HS-27A (cell line): Measurements from ENCODE around the gene CABP4.
"Not testable (repeated sequence)": the region's sequence is repeated elsewhere in the genome, so short reads cannot be mapped to it uniquely, and the experiment has no call there.

Source experiments
- DNase-seq: peaks from one replicate; pipeline ENCODE4 v3.0.0-alpha.2; 2012; ENCODE audit warnings: low read depth, missing footprints

The CABP4 gene

DNA sequence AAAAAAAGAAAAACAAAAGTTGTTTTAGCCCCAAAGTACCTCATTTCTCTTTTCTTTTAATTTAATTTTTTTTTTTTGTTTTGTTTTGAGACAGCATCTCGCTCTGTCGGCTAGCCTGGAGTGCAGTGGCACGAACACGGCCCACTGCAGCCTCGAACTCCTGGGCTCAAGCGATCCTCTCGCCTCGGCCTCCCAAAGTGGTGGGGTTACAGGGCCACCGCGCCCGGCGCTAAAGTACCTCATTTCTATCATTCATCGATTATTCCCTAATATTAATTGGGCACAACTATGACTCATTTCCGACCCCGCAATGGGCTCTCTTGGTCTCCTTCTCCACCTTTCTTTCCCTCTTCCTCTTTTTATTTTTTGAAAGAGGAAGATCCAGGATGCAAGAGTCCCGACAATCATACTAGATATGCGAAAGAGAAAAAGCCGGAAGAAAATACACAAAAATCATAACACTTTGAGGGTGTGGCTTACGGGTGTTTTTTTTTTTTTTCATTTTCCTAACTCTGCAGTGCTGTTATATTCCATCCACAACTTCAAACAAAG lies 27.2 kb downstream of the CABP4 start:
- DNase-seq = no peak

- peak; percentile 98 for DNase-seq
These were observed 28.0 kb downstream of the CABP4 start, which contains the start of gene AIP for GRCh38 chr11:67482827-67483798. AIP (plus strand) TSS chr11:67483026; CDS start chr11:67483159, 133 bp downstream.

DNA sequence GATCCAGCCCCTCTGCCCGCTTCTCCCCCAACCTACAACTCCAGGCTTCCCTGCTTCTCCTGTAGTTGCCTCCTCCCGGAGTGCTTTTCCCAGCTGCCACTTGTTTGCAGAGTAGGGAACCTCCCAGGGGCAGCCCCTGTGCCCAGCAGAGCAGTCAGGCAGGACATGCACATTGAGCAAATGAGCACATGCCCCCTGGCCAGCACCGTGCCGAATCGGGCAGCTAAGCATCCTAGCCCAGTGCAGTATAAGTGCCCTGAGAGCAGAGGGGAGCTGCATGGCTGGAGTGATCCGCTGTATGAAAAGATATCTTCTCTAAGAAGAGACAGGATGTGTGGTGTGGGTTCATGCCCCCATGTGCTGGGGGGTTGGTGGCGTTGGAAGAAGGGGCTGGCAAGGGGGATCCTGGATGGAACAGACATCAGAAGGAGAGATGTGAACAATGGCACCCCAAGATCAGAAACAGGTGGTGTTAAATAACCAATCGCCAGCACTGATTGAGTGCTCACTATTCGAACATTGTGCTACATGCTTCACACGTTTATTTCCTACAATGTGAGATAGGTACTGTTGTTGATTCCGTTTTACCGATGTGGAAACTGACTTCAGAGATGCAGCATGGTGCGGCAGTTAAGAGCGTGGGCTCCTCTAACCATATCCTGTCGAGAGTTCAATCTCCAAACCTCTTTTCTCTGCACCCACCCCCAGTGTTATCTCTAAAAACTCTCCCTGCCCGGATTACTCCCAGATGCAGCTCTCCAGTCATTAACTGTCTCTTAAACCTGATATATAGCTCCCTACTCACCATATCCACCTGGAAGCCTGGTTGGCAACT lies 28.9 kb downstream of the CABP4 start:
- DNase-seq = no peak

GRCh38 chr11:67484847-67485311 lies 29.7 kb downstream of the CABP4 start:
- DNase-seq = no peak

DNA sequence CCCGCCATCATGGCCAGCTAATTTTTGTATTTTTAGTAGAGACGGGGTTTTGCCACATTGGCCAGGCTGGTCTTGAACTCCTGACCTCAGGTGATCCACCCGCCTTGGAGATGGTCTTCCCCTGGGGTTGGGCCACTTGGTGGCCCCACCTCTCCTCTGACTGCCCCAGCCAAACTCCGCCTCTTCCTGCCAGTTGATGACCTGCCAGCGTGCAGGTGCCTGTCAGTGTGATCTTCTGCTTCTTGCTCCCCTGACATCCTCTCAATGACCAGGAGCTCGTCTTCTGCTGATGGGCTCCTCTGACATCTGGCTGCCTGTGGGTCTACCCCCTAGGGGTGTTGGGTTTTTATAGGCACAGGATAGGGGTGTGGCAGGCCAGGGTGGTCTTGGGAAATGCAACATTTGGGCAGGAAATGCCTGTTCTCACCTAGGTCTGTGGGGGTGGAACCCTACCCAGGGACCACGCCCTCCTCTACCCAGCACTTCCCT lies 30.8 kb downstream of the CABP4 start:
- DNase-seq = not testable (repeated sequence)

DNA sequence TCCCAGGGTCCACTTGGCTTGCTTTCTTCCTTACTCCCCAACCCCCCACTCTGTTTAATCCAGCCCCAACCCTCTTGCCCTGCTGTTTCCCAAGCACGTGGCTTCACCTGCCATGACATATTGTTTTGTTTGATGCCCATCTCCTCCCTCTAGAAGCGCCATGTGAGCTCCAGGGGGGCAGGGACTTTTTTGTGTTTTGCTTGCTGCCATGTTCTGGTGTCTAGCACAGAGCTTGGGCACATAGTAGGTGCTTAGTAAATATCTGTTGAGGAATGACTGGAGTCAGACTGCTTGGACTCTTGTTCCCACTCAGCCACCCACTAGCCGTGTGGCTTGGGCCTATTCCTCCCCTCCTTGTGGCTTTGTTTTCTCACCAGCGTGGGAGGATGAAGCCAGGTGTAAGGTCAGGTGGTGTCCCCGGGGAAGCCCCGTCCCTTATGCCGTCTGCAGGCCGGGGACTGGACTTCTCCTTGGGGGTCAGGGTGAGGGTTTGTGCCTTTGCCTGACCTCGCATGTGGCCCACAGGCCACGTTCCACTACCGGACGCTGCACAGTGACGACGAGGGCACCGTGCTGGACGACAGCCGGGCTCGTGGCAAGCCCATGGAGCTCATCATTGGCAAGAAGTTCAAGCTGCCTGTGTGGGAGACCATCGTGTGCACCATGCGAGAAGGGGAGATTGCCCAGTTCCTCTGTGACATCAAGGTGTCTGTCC lies 31.5 kb downstream of the CABP4 start:
- DNase-seq = no peak

GRCh38 chr11:67489203-67489884 lies 34.2 kb downstream of the CABP4 start:
- no peak for DNase-seq

GRCh38 chr11:67489885-67490726 lies 35.0 kb downstream of the CABP4 start:
- no peak for DNase-seq

GRCh38 chr11:67490727-67491065 lies 35.5 kb downstream of the CABP4 start:
- no peak for DNase-seq

GRCh38 chr11:67491276-67492068 lies 36.3 kb downstream of the CABP4 start:
- no peak for DNase-seq

DNA sequence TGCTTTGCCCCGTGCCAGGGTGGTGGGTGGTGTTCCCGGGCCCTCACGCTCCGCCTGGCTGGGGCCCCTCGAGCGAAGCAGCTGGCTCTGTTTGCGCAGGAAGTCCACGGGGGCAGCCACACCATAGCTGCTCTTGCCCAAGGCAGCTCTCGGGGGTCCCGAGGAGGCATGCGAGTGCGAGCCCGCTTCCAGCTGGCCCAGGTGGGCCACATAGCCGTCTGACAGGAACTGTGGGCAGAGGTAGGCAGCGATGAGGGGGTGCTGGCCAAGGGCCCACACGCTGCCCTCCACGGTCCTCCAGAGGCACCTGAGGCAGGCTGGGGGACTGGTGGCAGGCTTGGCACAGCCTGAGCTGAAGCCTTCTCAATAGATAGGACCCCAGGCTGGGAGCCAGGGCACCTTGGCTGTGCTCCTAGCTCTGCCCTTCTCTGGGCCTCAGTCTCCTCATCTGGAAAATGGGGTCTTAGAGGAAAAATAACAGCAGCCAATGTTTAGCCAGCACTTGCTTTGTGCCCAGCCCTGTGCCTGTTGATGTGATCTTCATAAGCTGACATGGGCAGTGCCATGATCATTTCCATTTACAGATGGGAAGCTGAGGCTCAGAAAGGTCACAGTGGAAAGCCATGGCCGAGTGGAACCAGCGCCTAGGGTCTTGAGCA lies 37.0 kb downstream of the CABP4 start:
- no peak for DNase-seq

GRCh38 chr11:67492801-67493547 lies 37.8 kb downstream of the CABP4 start:
- no peak for DNase-seq

- no peak for DNase-seq
These were observed 38.6 kb downstream of the CABP4 start for GRCh38 chr11:67493548-67494370.

DNA sequence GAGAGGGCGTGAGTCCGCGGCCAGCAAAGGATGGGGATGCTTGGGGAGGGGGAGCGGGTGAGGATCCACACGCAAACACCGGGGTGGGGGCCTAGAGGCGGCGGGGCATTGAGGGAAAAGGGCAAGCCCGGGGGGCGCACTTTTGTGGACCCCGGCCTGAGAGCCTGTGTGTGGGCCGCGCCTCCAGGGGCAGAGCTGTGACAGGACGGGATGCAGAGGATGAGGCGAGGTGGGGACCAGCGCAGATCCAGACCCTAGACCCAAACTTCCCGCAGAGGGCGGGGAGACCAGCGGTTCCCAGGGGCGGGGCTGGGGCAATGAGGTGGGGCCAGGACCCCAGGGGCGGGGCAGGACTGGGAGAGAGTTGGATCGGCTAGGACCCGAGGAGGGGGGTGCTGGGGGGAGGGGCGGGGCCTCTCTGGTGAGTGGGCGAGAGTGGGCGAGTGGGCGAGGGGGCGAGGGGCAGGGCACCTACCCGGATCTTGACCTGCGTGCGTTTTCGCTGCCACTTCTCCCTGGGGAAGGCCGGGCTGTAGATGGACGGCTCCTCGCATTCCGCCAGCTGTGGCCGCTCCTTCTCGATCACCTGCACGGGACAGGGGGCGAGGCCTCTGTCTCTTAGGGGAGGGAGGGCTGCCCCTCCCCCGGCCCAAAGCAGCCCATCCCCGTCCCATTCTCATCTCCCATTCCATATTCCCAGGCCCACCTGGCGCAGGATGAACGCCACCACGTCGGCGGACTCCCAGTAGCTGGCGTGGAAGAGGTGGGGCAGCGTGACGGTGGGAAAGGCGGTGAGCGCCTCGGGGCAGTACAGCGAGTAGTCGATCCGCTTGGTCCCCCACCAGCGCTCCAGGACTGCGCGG lies 39.4 kb downstream of the CABP4 start:
- DNase-seq = no peak

DNA sequence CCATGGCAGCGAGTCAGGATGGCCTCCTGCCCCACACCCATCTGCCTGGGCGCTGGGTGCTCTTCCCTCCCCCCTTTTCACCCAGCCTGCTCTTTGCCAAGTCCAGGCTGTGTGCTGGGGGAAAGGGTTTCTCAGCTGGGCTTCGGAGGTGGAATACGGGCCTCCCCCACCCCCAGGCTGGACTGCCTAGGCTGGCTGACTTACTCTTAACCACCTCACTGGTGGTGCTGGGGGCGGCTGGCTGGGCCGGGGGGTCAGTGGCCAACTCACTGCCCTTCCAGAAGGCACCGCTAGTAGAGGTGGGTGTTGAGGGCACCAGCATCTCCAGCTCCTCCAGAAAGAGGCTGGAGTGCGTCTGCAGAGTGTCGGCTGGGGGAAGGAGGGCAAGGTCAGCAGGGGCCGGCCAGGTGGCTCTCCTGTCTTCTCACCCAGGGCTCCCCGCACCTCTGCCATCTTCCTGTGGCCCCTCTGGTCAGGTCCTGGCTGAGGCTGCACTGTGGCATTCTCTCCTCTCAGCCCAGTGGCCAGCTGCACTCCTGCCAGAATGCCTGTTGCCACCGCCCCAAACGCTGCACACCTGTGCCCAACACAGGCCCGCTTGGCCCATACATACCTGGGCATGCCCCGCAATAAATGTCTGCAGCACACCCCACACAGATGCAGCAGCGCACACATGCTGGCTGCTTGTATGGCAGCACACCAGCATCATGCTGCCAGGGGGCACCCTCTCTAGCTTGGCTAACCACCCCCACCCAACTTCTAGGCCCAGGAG lies 40.3 kb downstream of the CABP4 start:
- no peak for DNase-seq
